Measurements from ENCODE around the gene IVNS1ABP.

GRCh38 chr1:185311589-185312225 lies 5.3 kb downstream of the IVNS1ABP start:
- TF ChIP-seq POLR2AphosphoS5 (IDR thresholded peaks at IDR 0.05; ENCODE audit: insufficient read depth, low read depth, low read length) (no peak), CTCF (IDR thresholded peaks at IDR 0.05; ENCODE audit: extremely low read depth in 1 of 2, insufficient read depth in 1 of 2, low read depth in 1 of 2, low read length in 2 of 2) (no peak), POLR2A (IDR thresholded peaks at IDR 0.05; ENCODE audit: low read depth, low read length) (no peak), MAX (IDR thresholded peaks at IDR 0.05; ENCODE audit: insufficient read depth, insufficient read length) (no peak), EZH2 (IDR thresholded peaks at IDR 0.05; ENCODE audit: borderline replicate concordance, low read depth, low read length, severe bottlenecking) (no peak), MYC (IDR thresholded peaks at IDR 0.05; ENCODE audit: low read depth, low read length) (no peak), FOS (IDR thresholded peaks at IDR 0.05; ENCODE audit: borderline replicate concordance, insufficient read depth, low read length) (no peak), GATA2 (IDR thresholded peaks at IDR 0.05; ENCODE audit: insufficient read depth, insufficient read length, low read depth, low read length) (no peak)

Data from endothelial cell of umbilical vein (primary cell).